HG03045 (cell line): ENCODE measurements around the gene AHCTF1.

Experiments
- ATAC-seq: cut with Tn5 transposase; IDR thresholded peaks from one replicate; pipeline ENCODE4 v1.9.1; 2021; ENCODE audit warnings: mild to moderate bottlenecking, moderate library complexity; ENCODE audit not compliant: unreplicated experiment

AHCTF1 gene

GRCh38 chr1:246801241-246802020 lies 130.3 kb downstream of the AHCTF1 start:
- ATAC-seq: no peak

- ATAC-seq: no peak
Observed at GRCh38 chr1:246800756-246801155, 131.0 kb downstream of the AHCTF1 start.

GRCh38 chr1:246800356-246800755 lies 131.4 kb downstream of the AHCTF1 start:
- ATAC-seq: no peak

GRCh38 chr1:246798606-246799496 lies 132.9 kb downstream of the AHCTF1 start:
- ATAC-seq: no peak

- no peak for ATAC-seq
Observed at GRCh38 chr1:246798107-246798506, 133.6 kb downstream of the AHCTF1 start.

GRCh38 chr1:246797597-246797996 lies 134.2 kb downstream of the AHCTF1 start:
- no peak for ATAC-seq

GRCh38 chr1:246797157-246797556 lies 134.6 kb downstream of the AHCTF1 start:
- no peak for ATAC-seq

- ATAC-seq: no peak
Observed at GRCh38 chr1:246795906-246796694, 135.6 kb downstream of the AHCTF1 start.

GRCh38 chr1:246794828-246795671 lies 136.7 kb downstream of the AHCTF1 start:
- ATAC-seq: no peak

- ATAC-seq: no peak
Observed at GRCh38 chr1:246794048-246794827, 137.5 kb downstream of the AHCTF1 start.

- no peak for ATAC-seq
Observed at GRCh38 chr1:246793356-246793896, 138.3 kb downstream of the AHCTF1 start.

GRCh38 chr1:246792603-246793002 lies 139.1 kb downstream of the AHCTF1 start:
- no peak for ATAC-seq

GRCh38 chr1:246791303-246791918 lies 140.3 kb downstream of the AHCTF1 start:
- no peak for ATAC-seq

GRCh38 chr1:246790833-246791232 lies 140.9 kb downstream of the AHCTF1 start:
- ATAC-seq: no peak

GRCh38 chr1:246790364-246790763 lies 141.4 kb downstream of the AHCTF1 start:
- ATAC-seq: no peak

- no peak for ATAC-seq
Observed at GRCh38 chr1:246789454-246790339, 142.1 kb downstream of the AHCTF1 start.
